ENCODE results near the gene CD63.

GRCh38 chr12:55724940-55725309, 3.9 kb downstream of the CD63 start:
- TF ChIP-seq ZNF362 (CRISPR knock-in tag; IDR thresholded peaks at IDR 0.05; ENCODE audit: borderline replicate concordance) (no peak), FOXK2 (IDR thresholded peaks at IDR 0.05) (no peak), TCF7 (IDR thresholded peaks at IDR 0.05; ENCODE audit: low read depth) (no peak), PHF21A (CRISPR knock-in tag; IDR thresholded peaks at IDR 0.05) (no peak)
- TF ChIP-seq, protein P1, sequence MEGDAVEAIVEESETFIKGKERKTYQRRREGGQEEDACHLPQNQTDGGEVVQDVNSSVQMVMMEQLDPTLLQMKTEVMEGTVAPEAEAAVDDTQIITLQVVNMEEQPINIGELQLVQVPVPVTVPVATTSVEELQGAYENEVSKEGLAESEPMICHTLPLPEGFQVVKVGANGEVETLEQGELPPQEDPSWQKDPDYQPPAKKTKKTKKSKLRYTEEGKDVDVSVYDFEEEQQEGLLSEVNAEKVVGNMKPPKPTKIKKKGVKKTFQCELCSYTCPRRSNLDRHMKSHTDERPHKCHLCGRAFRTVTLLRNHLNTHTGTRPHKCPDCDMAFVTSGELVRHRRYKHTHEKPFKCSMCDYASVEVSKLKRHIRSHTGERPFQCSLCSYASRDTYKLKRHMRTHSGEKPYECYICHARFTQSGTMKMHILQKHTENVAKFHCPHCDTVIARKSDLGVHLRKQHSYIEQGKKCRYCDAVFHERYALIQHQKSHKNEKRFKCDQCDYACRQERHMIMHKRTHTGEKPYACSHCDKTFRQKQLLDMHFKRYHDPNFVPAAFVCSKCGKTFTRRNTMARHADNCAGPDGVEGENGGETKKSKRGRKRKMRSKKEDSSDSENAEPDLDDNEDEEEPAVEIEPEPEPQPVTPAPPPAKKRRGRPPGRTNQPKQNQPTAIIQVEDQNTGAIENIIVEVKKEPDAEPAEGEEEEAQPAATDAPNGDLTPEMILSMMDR (CRISPR knock-in tag; IDR thresholded peaks at IDR 0.05): no peak

Measured in HepG2 (cell line).